IMR-90 (cell line): ENCODE data around the gene INPP5J. TPM values are rescaled to one million over a fixed set of nuclear protein-coding genes. Genes with fewer than 3 reads are reported as not detected.

Experiments
- ATAC-seq: fragments of 200-7000 bp; cut with Tn5 transposase; 2 replicates; pipeline ENCODE4 v1.9.1; 2020; ENCODE audit warnings: low read depth, mild to moderate bottlenecking, moderate library complexity
- BruUV-seq: library from RNA; stranded (reverse); fragments of 400-500 nt; replicated peaks from 2 replicates; lab custom pipeline; 2021; lab: Mats Ljungman, UMichigan
- CTCF ChIA-PET: fragments of 300-600 bp; formaldehyde crosslinking; extraction: SDS; loops from one replicate; lab custom pipeline; 2021; ENCODE audit warnings: antibody characterized with exemption; lab: Yijun Ruan, JAX
- POLR2A ChIA-PET: fragments of 300-600 bp; sonication (Branson Sonifier 250); formaldehyde crosslinking; loops from one replicate; lab custom pipeline; 2022; ENCODE audit warnings: antibody characterized with exemption; ENCODE audit not compliant: unreplicated experiment; lab: Charles Lee
- DNase-seq: peaks from one replicate; pipeline ENCODE4 v3.0.0; 2013
- H2AFZ ChIP-seq: replicated peaks from 2 replicates; pipeline ENCODE3; 2013; ENCODE audit warnings: low read length, mild to moderate bottlenecking; ENCODE audit not compliant: poor library complexity
- H2AK5ac ChIP-seq: 2 replicates; pipeline ENCODE4 v1.6.1; 2013; ENCODE audit warnings: low read depth, low read length, inconsistent platforms
- H2AK9ac ChIP-seq: replicated peaks from 2 replicates; pipeline ENCODE3; 2013; ENCODE audit warnings: mild to moderate bottlenecking, low read depth, low read length, moderate library complexity; ENCODE audit not compliant: poor library complexity
- H2BK120ac ChIP-seq: 2 replicates; pipeline ENCODE4 v1.6.1; 2013; ENCODE audit warnings: low read depth, low read length, inconsistent platforms
- H2BK15ac ChIP-seq: 3 replicates; pipeline ENCODE4 v1.6.1; 2013; ENCODE audit warnings: low read depth, low read length, inconsistent platforms
- H2BK20ac ChIP-seq: 2 replicates; pipeline ENCODE4 v1.6.1; 2013; ENCODE audit warnings: low read depth, mild to moderate bottlenecking, inconsistent platforms, low read length, moderate library complexity
- H2BK5ac ChIP-seq: 2 replicates; pipeline ENCODE4 v1.6.1; 2013; ENCODE audit warnings: mild to moderate bottlenecking, low read depth, low read length, inconsistent platforms; ENCODE audit not compliant: poor library complexity, severe bottlenecking
- H3K14ac ChIP-seq: replicated peaks from 2 replicates; pipeline ENCODE4 v1.6.1; 2013; ENCODE audit warnings: low read depth, low read length, inconsistent platforms
- H3K18ac ChIP-seq: 2 replicates; pipeline ENCODE4 v1.6.1; 2013; ENCODE audit warnings: low read depth, low read length, control low read depth
- H3K23ac ChIP-seq: 2 replicates; pipeline ENCODE4 v1.6.1; 2013; ENCODE audit warnings: low read depth, low read length, inconsistent platforms
- H3K27ac ChIP-seq: 2 replicates; pipeline ENCODE4 v1.5.1; 2013; ENCODE audit warnings: mild to moderate bottlenecking, control low read depth, low read length; ENCODE audit not compliant: insufficient read depth
- H3K27me3 ChIP-seq: 2 replicates; pipeline ENCODE4 v1.6.1; 2013; ENCODE audit warnings: low read length; ENCODE audit not compliant: control insufficient read depth, insufficient read depth
- H3K36me3 ChIP-seq: 2 replicates; pipeline ENCODE4 v1.6.1; 2013; ENCODE audit warnings: low read length, mixed read lengths; ENCODE audit not compliant: control insufficient read depth, insufficient read depth
- H3K4ac ChIP-seq: 2 replicates; pipeline ENCODE4 v1.6.1; 2013; ENCODE audit warnings: low read depth, low read length, inconsistent platforms
- H3K4me1 ChIP-seq: 2 replicates; pipeline ENCODE4 v1.6.1; 2013; ENCODE audit warnings: low read length, mixed read lengths; ENCODE audit not compliant: control insufficient read depth, insufficient read depth
- H3K4me2 ChIP-seq: 2 replicates; pipeline ENCODE4 v1.6.1; 2013; ENCODE audit warnings: low read depth, mild to moderate bottlenecking, control low read depth, low read length, moderate library complexity
- H3K4me3 ChIP-seq: 2 replicates; pipeline ENCODE4 v1.5.1; 2013; ENCODE audit warnings: low read depth, mild to moderate bottlenecking, control low read depth, low read length, moderate library complexity; ENCODE audit not compliant: insufficient read depth
- H3K56ac ChIP-seq: 2 replicates; pipeline ENCODE4 v1.6.1; 2013; ENCODE audit warnings: low read length, inconsistent platforms; ENCODE audit not compliant: insufficient read depth; ENCODE audit errors: extremely low read depth
- H3K79me1 ChIP-seq, 2 experiments: 2 replicates each; pipeline ENCODE4 v1.6.1; 2013; ENCODE audit warnings: low read length in 2 of 2, inconsistent platforms in 1 of 2, low read depth in 1 of 2
- H3K9ac ChIP-seq: 2 replicates; pipeline ENCODE4 v1.6.1; 2013; ENCODE audit warnings: low read depth, low read length, control low read depth
- H3K9me1 ChIP-seq: 2 replicates; pipeline ENCODE4 v1.6.1; 2013; ENCODE audit warnings: low read length, inconsistent platforms; ENCODE audit not compliant: insufficient read depth
- H3K9me3 ChIP-seq: 2 replicates; pipeline ENCODE4 v1.6.1; 2013; ENCODE audit warnings: low read length; ENCODE audit not compliant: control insufficient read depth, insufficient read depth
- H4K20me1 ChIP-seq: 2 replicates; pipeline ENCODE4 v1.6.1; 2013; ENCODE audit warnings: low read length, inconsistent platforms; ENCODE audit not compliant: insufficient read depth
- H4K5ac ChIP-seq: 2 replicates; pipeline ENCODE4 v1.6.1; 2013; ENCODE audit warnings: mild to moderate bottlenecking, low read depth, low read length, control low read depth
- H4K8ac ChIP-seq, 2 experiments: 2 replicates each; pipeline ENCODE4 v1.6.1; 2013; ENCODE audit warnings: low read depth in 2 of 2, low read length in 2 of 2, control low read depth in 1 of 2, inconsistent platforms in 1 of 2
- H4K91ac ChIP-seq: 2 replicates; pipeline ENCODE4 v1.6.1; 2013; ENCODE audit warnings: low read depth, low read length, inconsistent platforms; ENCODE audit not compliant: insufficient read depth
- CEBPB ChIP-seq: IDR thresholded peaks from 2 replicates; pipeline ENCODE4 v1.6.1; 2012; ENCODE audit warnings: low read depth, low read length, improper control_type of control experiment
- MXI1 ChIP-seq: IDR thresholded peaks from 2 replicates; pipeline ENCODE4 v1.6.1; 2012; ENCODE audit warnings: low read depth, mild to moderate bottlenecking, low read length, moderate library complexity, borderline replicate concordance
- WGBS, 2 experiments: methylation state at CpG; one replicate each; pipeline versions ENCODE4 v1.1.5 to v1.1.7; 2013; ENCODE audit warnings: missing lambda C conversion rate in 2 of 2; ENCODE audit not compliant: insufficient read length in 1 of 2; ENCODE audit errors: extremely low coverage in 2 of 2; 5-methylcytosine and 5-hydroxymethylcytosine counted together
- dilution Hi-C: fragments of 300-500 bp; cut with HindIII; formaldehyde crosslinking; loops from one replicate; pipeline ENCODE4 v1.14.3; 2018; ENCODE audit warnings: low sequenced_read_pairs; ENCODE audit not compliant: unreplicated experiment
- in situ Hi-C: fragments of 300-500 bp; cut with MboI; formaldehyde crosslinking; loops from 3 replicates; pipeline ENCODE4 v1.14.3; 2019; ENCODE audit warnings: low sequenced_read_pairs, inconsistent platforms, mixed read lengths
- intact Hi-C: fragments of 100-400 bp; cut with micrococcal nuclease; formaldehyde crosslinking; loops from 2 replicates; pipeline ENCODE4 v1.10.0; 2022
- polyA plus RNA-seq, 3 experiments: library from polyadenylated mRNA; depleted of rRNA; stranded (reverse); fragments of >200 nt; gene quantifications; 2 replicates each; pipeline ENCODE4 v1.2.3, GENCODE V29; 2012; ENCODE audit warnings: low replicate concordance in 1 of 3
- total RNA-seq: library from RNA; depleted of rRNA; stranded (reverse); fragments of >200 nt; gene quantifications from 2 replicates; pipeline ENCODE4 v1.2.3, GENCODE V29; 2012

Gene INPP5J
- total and polyA plus RNA-seq, 2 of the 4 experiments (the other 2 are of a cell fraction), result 0.36 to 2.2 TPM

DNA sequence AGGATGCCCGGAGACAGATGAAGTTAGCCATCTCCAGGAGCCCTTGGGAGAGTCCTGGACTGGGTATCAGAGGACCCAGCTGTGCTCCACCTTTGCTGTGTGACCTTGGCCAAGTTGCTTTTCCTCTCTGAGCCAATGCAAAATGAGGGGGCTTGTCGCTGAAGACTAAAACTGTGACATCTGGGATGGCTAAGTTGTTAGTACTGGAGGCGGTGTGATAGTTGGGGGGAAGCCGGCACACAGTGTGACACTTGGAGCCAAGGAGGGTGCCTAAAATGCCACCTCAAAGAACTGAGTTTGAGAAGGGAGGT lies 481 bp downstream of the INPP5J start:
- intact Hi-C loops (no loop called here), in situ Hi-C loops (no loop called here), dilution Hi-C loops (no loop called here)
- no peaks in the 10 kb centered on the region; the same call in 1 of the 2 replicates for H3K9me1 ChIP-seq
- H3K79me1 ChIP-seq, result peaks cover 0 to 4% of the 10 kb centered on the region in 2 experiments; a peak in 1 of 4 replicates
- 0 out of 2 replicates have a peak overlapping the region, but pooled peaks have one; percentile 21 for H2AK5ac ChIP-seq
- peak overlapping the region; percentile 74 for H3K9ac ChIP-seq
- H3K56ac ChIP-seq, result no peak overlapping the region
- no peaks in the 10 kb centered on the region for H4K20me1 ChIP-seq
- no peaks in the 10 kb centered on the region; the same call in 1 of the 2 replicates for H3K27me3 ChIP-seq
- H3K4me2 ChIP-seq, result peak overlapping the region; percentile 77
- H3K14ac ChIP-seq, result peak overlapping the region; percentile 65
- no peak overlapping the region for H3K18ac ChIP-seq
- peak overlapping the region; percentile 52 for H3K4me3 ChIP-seq
- ChIA-PET CTCF (no interaction called here), POLR2A (no interaction called here)
- peak overlapping the region; percentile 51 for H4K91ac ChIP-seq
- H2BK20ac ChIP-seq, result no peak overlapping the region
- H2BK5ac ChIP-seq, result no peak overlapping the region
- no TSS peak for BruUV-seq
- no peaks in the 10 kb centered on the region for H3K36me3 ChIP-seq
- H2BK120ac ChIP-seq, result 0 out of 2 replicates have a peak overlapping the region, but pooled peaks have one; percentile 26
- WGBS, 2 experiments, result 35% methylated on average over 2 of the region's 4 CpGs; no CpG with 5 or more reads in 1 of the 2 experiments
- no peak overlapping the region for H2BK15ac ChIP-seq
- no peaks in the 10 kb centered on the region for H3K9me3 ChIP-seq
- no peak for ATAC-seq
- DNase-seq, result no peak
- H3K27ac ChIP-seq, result no peak overlapping the region; the same call in 1 of the 2 replicates
- peak overlapping the region; percentile 49 to 67; a peak in 2 of 4 replicates for H4K8ac ChIP-seq
- H3K4me1 ChIP-seq, result peaks cover 5% of the 10 kb centered on the region
- peak overlapping the region; percentile 47 for H2AK9ac ChIP-seq
- no peak for TF ChIP-seq CEBPB
- TF ChIP-seq MXI1, result no peak
- peak overlapping the region; percentile 57; the same call in 1 of the 2 replicates for H4K5ac ChIP-seq
- H3K23ac ChIP-seq, result no peak overlapping the region
- H3K4ac ChIP-seq, result peak overlapping the region; percentile 67
- peak overlapping the region; percentile 97 for H2AFZ ChIP-seq
